Gastroesophageal sphincter (tissue), 4 donors: Measurements from ENCODE around the gene FOXL2. TPM values are rescaled to one million over a fixed set of nuclear protein-coding genes. Genes with fewer than 3 reads are reported as not detected.
"Not testable (repeated sequence)": the region's sequence is repeated elsewhere in the genome, so short reads cannot be mapped to it uniquely, and the experiment has no call there.

Experiments
- ATAC-seq: fragments of 150-250 bp; one replicate; pipeline ENCODE4 v1.9.1; 2016; ENCODE audit warnings: mild to moderate bottlenecking, moderate library complexity
- H3K27ac ChIP-seq, 4 donors: fragments of 200-600 bp; sonication (generic) in 3 of 4; 1 replicate in 3 of 4; 2 replicates in 1 of 4; pipeline ENCODE4 v1.5.1; 2016 to 2019
- H3K27me3 ChIP-seq: fragments of 200-600 bp; sonication (generic); one replicate; pipeline ENCODE4 v1.5.1; 2019
- H3K36me3 ChIP-seq, 2 donors: fragments of 200-600 bp; sonication (generic); one replicate each; pipeline ENCODE4 v1.5.1; 2019; ENCODE audit warnings: control low read depth in 1 of 2
- H3K4me1 ChIP-seq, 3 donors: fragments of 200-600 bp; sonication (generic); 1 replicate in 2 of 3; 2 replicates in 1 of 3; pipeline ENCODE4 v1.5.1; 2016 to 2019; ENCODE audit warnings: control low read depth in 2 of 3
- H3K4me3 ChIP-seq, 2 donors: fragments of 200-600 bp; sonication (generic); one replicate each; pipeline ENCODE4 v1.5.1; 2019; ENCODE audit warnings: mild to moderate bottlenecking in 1 of 2, moderate library complexity in 1 of 2
- H3K9me3 ChIP-seq, 3 donors: fragments of 200-600 bp; sonication (generic); one replicate each; pipeline ENCODE4 v1.5.1; 2017 to 2019; ENCODE audit warnings: control low read depth in 2 of 3
- CTCF ChIP-seq, 4 experiments: fragments of 200-600 bp in 2 of 4; fragments of 450-650 bp in 2 of 4; sonication (generic) in 1 of 4; IDR thresholded peaks; one replicate each; pipeline ENCODE4 v1.5.1; 2017 to 2019; ENCODE audit warnings: antibody characterized with exemption in 4 of 4, mild to moderate bottlenecking in 2 of 4, moderate library complexity in 2 of 4
- EP300 ChIP-seq: sonication (generic); formaldehyde crosslinking; IDR thresholded peaks from one replicate; pipeline ENCODE4 v1.6.1; 2017; ENCODE audit warnings: antibody characterized with exemption, mild to moderate bottlenecking
- POLR2A ChIP-seq, 2 donors: fragments of 450-650 bp; IDR thresholded peaks; one replicate each; pipeline ENCODE4 v1.6.1; 2017; ENCODE audit warnings: antibody characterized with exemption in 2 of 2, mild to moderate bottlenecking in 2 of 2, moderate library complexity in 1 of 2
- POLR2AphosphoS5 ChIP-seq: sonication (generic); formaldehyde crosslinking; IDR thresholded peaks from one replicate; pipeline ENCODE4 v1.6.1; 2017; ENCODE audit warnings: antibody characterized with exemption
- WGBS, 2 donors: methylation state at CpG; one replicate each; pipeline ENCODE4 v1.1.5; 2018; ENCODE audit warnings: low coverage in 1 of 2; 5-methylcytosine and 5-hydroxymethylcytosine counted together
- total RNA-seq, 4 donors: library from RNA; depleted of rRNA; stranded (reverse); fragments of >200 nt; gene quantifications; one replicate each; pipeline ENCODE4 v1.1.0, GENCODE V29; 2016

Gene FOXL2
- total RNA-seq, 4 donors from 2014 or later, result not detected

GRCh38 chr3:138933981-138934691 is 12.8 kb downstream of the FOXL2 start:
- no peak for TF ChIP-seq POLR2AphosphoS5
- no peak for TF ChIP-seq EP300
- H3K27me3 ChIP-seq, result peaks cover 62% of the 10 kb centered on the region
- 35 to 80% methylated on average over 1 to 2 of the region's 3 CpGs for WGBS, 2 donors
- ATAC-seq, result no peak
- H3K27ac ChIP-seq, result no peak overlapping the region
- H3K4me1 ChIP-seq, result peaks cover 0 to 35% (median 27%) of the 10 kb centered on the region in 3 donors
- H3K9me3 ChIP-seq, result no peaks in the 10 kb centered on the region
- no peaks in the 10 kb centered on the region for H3K36me3 ChIP-seq
- no peak overlapping the region for H3K4me3 ChIP-seq

- H3K27me3 ChIP-seq, result peaks cover 52% of the 10 kb centered on the region
- TF ChIP-seq EP300 (no peak), POLR2A (IDR thresholded peaks at IDR 0.05) (no peak), POLR2AphosphoS5 (no peak), CTCF (IDR thresholded peaks at IDR 0.05) (no peak)
- ATAC-seq, result no peak
- H3K27ac ChIP-seq, result no peak overlapping the region
- no peaks in the 10 kb centered on the region for H3K9me3 ChIP-seq
- H3K4me3 ChIP-seq, result no peak overlapping the region
- H3K36me3 ChIP-seq, result no peaks in the 10 kb centered on the region
- peaks cover 0 to 25% (median 22%) of the 10 kb centered on the region in 3 donors for H3K4me1 ChIP-seq
- WGBS, 2 donors, result 73 to 76% methylated on average over 3 of the region's 4 CpGs
These were observed 13.8 kb downstream of the FOXL2 start for GRCh38 chr3:138933068-138933668.

GRCh38 chr3:138928727-138929372 is 18.1 kb downstream of the FOXL2 start:
- H3K27ac ChIP-seq, result no peak overlapping the region
- 93% methylated on average over 10 of the region's 42 CpGs; no CpG with 5 or more reads in 1 of the 2 donors for WGBS, 2 donors
- no peak overlapping the region for H3K4me3 ChIP-seq
- no peaks in the 10 kb centered on the region for H3K4me1 ChIP-seq
- no peaks in the 10 kb centered on the region for H3K9me3 ChIP-seq
- H3K27me3 ChIP-seq, result peaks cover 19% of the 10 kb centered on the region
- TF ChIP-seq POLR2A (IDR thresholded peaks at IDR 0.05), result no peak
- no peak for TF ChIP-seq EP300
- TF ChIP-seq POLR2AphosphoS5, result no peak
- TF ChIP-seq CTCF (IDR thresholded peaks at IDR 0.05), result no peak
- no peak for ATAC-seq
- no peaks in the 10 kb centered on the region for H3K36me3 ChIP-seq

GRCh38 chr3:138923531-138923994 is 23.4 kb downstream of the FOXL2 start:
- Histone ChIP-seq H3K36me3 (no peaks in the 10 kb centered on the region), H3K4me1 (peaks cover 0 to 4% (median 0%) of the 10 kb centered on the region in 3 donors), H3K9me3 (no peaks in the 10 kb centered on the region), H3K27me3 (peaks cover 4% of the 10 kb centered on the region), H3K4me3 (no peak overlapping the region), H3K27ac (no peak overlapping the region)
- ATAC-seq, result peak; percentile 70
- WGBS, 2 donors, result no CpG with 5 or more reads among the region's 6 CpGs
- no peak for TF ChIP-seq EP300
- TF ChIP-seq CTCF (IDR thresholded peaks at IDR 0.05), result peak; percentile 66 to 87 (median 72)
- no peak for TF ChIP-seq POLR2AphosphoS5
- TF ChIP-seq POLR2A (IDR thresholded peaks at IDR 0.05), result no peak

GRCh38 chr3:138922400-138922799 is 24.5 kb downstream of the FOXL2 start:
- H3K27ac ChIP-seq, H3K27me3 ChIP-seq, H3K4me3 ChIP-seq, H3K9me3 ChIP-seq, H3K4me1 ChIP-seq, ATAC-seq, H3K36me3 ChIP-seq: not testable (repeated sequence)
- 91 to 100% methylated on average over 4 to 5 of the region's 6 CpGs for WGBS, 2 donors
